Coronary artery (tissue), 2 donors: ENCODE results near the gene DPYD.

ENCODE experiments used
- DNase-seq: peaks from one replicate; pipeline ENCODE4 v3.0.0-alpha.2; 2017; ENCODE audit warnings: low spot score
- H3K27ac ChIP-seq, 2 donors: fragments of 200-600 bp; sonication (generic); one replicate each; pipeline ENCODE4 v1.5.1; 2016 to 2019
- H3K4me3 ChIP-seq: fragments of 200-600 bp; sonication (generic); 2 replicates; pipeline ENCODE4 v1.5.1; 2016; ENCODE audit warnings: mild to moderate bottlenecking, moderate library complexity
- CTCF ChIP-seq: fragments of 200-600 bp; sonication (generic); IDR thresholded peaks from one replicate; pipeline ENCODE4 v1.5.1; 2019; ENCODE audit warnings: antibody characterized with exemption

DPYD gene

GRCh38 chr1:97833881-97834280 is 87.0 kb downstream of the DPYD start:
- DNase-seq, result no peak
- no peak for TF ChIP-seq CTCF
- no peak overlapping the region for H3K27ac ChIP-seq
- no peak overlapping the region for H3K4me3 ChIP-seq

- DNase-seq, result no peak
- no peak overlapping the region for H3K4me3 ChIP-seq
- no peak for TF ChIP-seq CTCF
- no peak overlapping the region for H3K27ac ChIP-seq
These were observed 88.4 kb downstream of the DPYD start for GRCh38 chr1:97832481-97832880.

GRCh38 chr1:97827887-97828286 is 92.9 kb downstream of the DPYD start:
- DNase-seq, result no peak
- Histone ChIP-seq H3K27ac (no peak overlapping the region), H3K4me3 (no peak overlapping the region)
- TF ChIP-seq CTCF, result no peak

GRCh38 chr1:97826820-97827219 is 94.0 kb downstream of the DPYD start:
- Histone ChIP-seq H3K4me3 (no peak overlapping the region), H3K27ac (no peak overlapping the region)
- TF ChIP-seq CTCF, result no peak
- no peak for DNase-seq

- Histone ChIP-seq H3K4me3 (no peak overlapping the region), H3K27ac (no peak overlapping the region)
- DNase-seq, result no peak
- TF ChIP-seq CTCF, result no peak
These were observed 96.2 kb downstream of the DPYD start for GRCh38 chr1:97824624-97825023.

- no peak for TF ChIP-seq CTCF
- H3K4me3 ChIP-seq, result no peak overlapping the region
- no peak overlapping the region for H3K27ac ChIP-seq
- no peak for DNase-seq
These were observed 96.6 kb downstream of the DPYD start for GRCh38 chr1:97824200-97824599.

- Histone ChIP-seq H3K4me3 (no peak overlapping the region), H3K27ac (no peak overlapping the region)
- no peak for DNase-seq
- TF ChIP-seq CTCF, result no peak
These were observed 100.2 kb downstream of the DPYD start for GRCh38 chr1:97820470-97821188.
